Measurements from ENCODE around the gene ATP8A2.

Gene ATP8A2

GRCh38 chr13:25682276-25682675 is 310.5 kb downstream of the ATP8A2 start:
- no peak for DNase-seq (ENCODE audit: low read depth in 1 of 2, low spot score in 1 of 2)

- no peak for DNase-seq (ENCODE audit: low read depth in 1 of 2, low spot score in 1 of 2)
Observed at GRCh38 chr13:25683056-25683455, 311.3 kb downstream of the ATP8A2 start.

- DNase-seq (ENCODE audit: low read depth in 1 of 2, low spot score in 1 of 2), result no peak
Observed at GRCh38 chr13:25683662-25684370, 312.0 kb downstream of the ATP8A2 start.

- DNase-seq (ENCODE audit: low read depth in 1 of 2, low spot score in 1 of 2), result no peak
Observed at GRCh38 chr13:25684491-25684890, 312.7 kb downstream of the ATP8A2 start.

- no peak for DNase-seq (ENCODE audit: low read depth in 1 of 2, low spot score in 1 of 2)
Observed at GRCh38 chr13:25686831-25687470, 315.2 kb downstream of the ATP8A2 start.

GRCh38 chr13:25687471-25688225 is 315.9 kb downstream of the ATP8A2 start:
- DNase-seq (ENCODE audit: low read depth in 1 of 2, low spot score in 1 of 2), result no peak

GRCh38 chr13:25688536-25688935 is 316.8 kb downstream of the ATP8A2 start:
- DNase-seq (ENCODE audit: low read depth in 1 of 2, low spot score in 1 of 2), result no peak

- no peak for DNase-seq (ENCODE audit: low read depth in 1 of 2, low spot score in 1 of 2)
Observed at GRCh38 chr13:25689539-25689938, 317.8 kb downstream of the ATP8A2 start.

- no peak for DNase-seq (ENCODE audit: low read depth in 1 of 2, low spot score in 1 of 2)
Observed at GRCh38 chr13:25690582-25690981, 318.8 kb downstream of the ATP8A2 start.

GRCh38 chr13:25691654-25692053 is 319.9 kb downstream of the ATP8A2 start:
- no peak for DNase-seq (ENCODE audit: low read depth in 1 of 2, low spot score in 1 of 2)

GRCh38 chr13:25692099-25692498 is 320.3 kb downstream of the ATP8A2 start:
- DNase-seq (ENCODE audit: low read depth in 1 of 2, low spot score in 1 of 2), result no peak

GRCh38 chr13:25699056-25699455 is 327.3 kb downstream of the ATP8A2 start:
- no peak for DNase-seq (ENCODE audit: low read depth in 1 of 2, low spot score in 1 of 2)

GRCh38 chr13:25699600-25699999 is 327.8 kb downstream of the ATP8A2 start:
- DNase-seq (ENCODE audit: low read depth in 1 of 2, low spot score in 1 of 2), result no peak

- no peak for DNase-seq (ENCODE audit: low read depth in 1 of 2, low spot score in 1 of 2)
Observed at GRCh38 chr13:25701304-25701703, 329.5 kb downstream of the ATP8A2 start.

GRCh38 chr13:25702386-25702785 is 330.6 kb downstream of the ATP8A2 start:
- no peak for DNase-seq (ENCODE audit: low read depth in 1 of 2, low spot score in 1 of 2)

GRCh38 chr13:25707726-25708125 is 336.0 kb downstream of the ATP8A2 start:
- DNase-seq (ENCODE audit: low read depth in 1 of 2, low spot score in 1 of 2), result no peak

GRCh38 chr13:25708268-25708667 is 336.5 kb downstream of the ATP8A2 start:
- DNase-seq (ENCODE audit: low read depth in 1 of 2, low spot score in 1 of 2), result no peak

GRCh38 chr13:25709088-25709487 is 337.3 kb downstream of the ATP8A2 start:
- no peak for DNase-seq (ENCODE audit: low read depth in 1 of 2, low spot score in 1 of 2)

GRCh38 chr13:25715760-25716159 is 344.0 kb downstream of the ATP8A2 start:
- no peak for DNase-seq (ENCODE audit: low read depth in 1 of 2, low spot score in 1 of 2)

GRCh38 chr13:25717666-25718197 is 346.0 kb downstream of the ATP8A2 start:
- DNase-seq (ENCODE audit: low read depth in 1 of 2, low spot score in 1 of 2), result no peak

GRCh38 chr13:25719666-25720065 is 347.9 kb downstream of the ATP8A2 start:
- DNase-seq (ENCODE audit: low read depth in 1 of 2, low spot score in 1 of 2), result no peak

- no peak for DNase-seq (ENCODE audit: low read depth in 1 of 2, low spot score in 1 of 2)
Observed at GRCh38 chr13:25722893-25723292, 351.1 kb downstream of the ATP8A2 start.

Data from stimulated activated CD4-positive, alpha-beta T cell treated with anti-CD3 and anti-CD28 coated beads, Interleukin-15, amount 100 ng/mL, for 1 hour (primary cell).